GM18511 (cell line): ENCODE data around the gene MAN1C1.
"Not testable (repeated sequence)": the region's sequence is repeated elsewhere in the genome, so short reads cannot be mapped to it uniquely, and the experiment has no call there.

Experiments
- ATAC-seq: cut with Tn5 transposase; IDR thresholded peaks from one replicate; pipeline ENCODE4 v1.9.1; 2021; ENCODE audit warnings: mild to moderate bottlenecking, moderate library complexity; ENCODE audit not compliant: unreplicated experiment

Gene MAN1C1

DNA sequence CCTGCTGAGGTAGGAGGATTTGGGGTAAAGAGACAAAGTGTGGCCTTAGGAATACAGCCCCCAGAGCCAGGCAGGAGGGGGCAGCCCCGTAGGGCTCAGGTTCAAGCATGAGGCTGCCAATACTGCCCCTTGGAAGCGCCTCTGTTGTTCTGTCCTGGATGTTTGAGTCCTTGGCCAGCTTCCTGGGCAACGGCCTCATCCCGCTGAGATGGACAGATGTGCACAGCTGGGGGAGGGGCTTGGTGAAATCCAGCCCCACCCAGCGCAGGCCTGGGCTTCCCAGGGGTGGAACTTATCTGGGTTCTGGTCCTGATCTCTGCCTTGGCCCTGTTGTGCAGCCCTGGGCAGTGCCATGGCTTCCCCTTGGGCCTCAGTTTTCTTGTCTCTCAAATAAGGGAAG lies 34.8 kb upstream of the MAN1C1 start:
- no peak for ATAC-seq

GRCh38 chr1:25583519-25584370 lies 32.8 kb upstream of the MAN1C1 start:
- no peak for ATAC-seq

- no peak for ATAC-seq
Observed at GRCh38 chr1:25586181-25586588, 30.4 kb upstream of the MAN1C1 start.

DNA sequence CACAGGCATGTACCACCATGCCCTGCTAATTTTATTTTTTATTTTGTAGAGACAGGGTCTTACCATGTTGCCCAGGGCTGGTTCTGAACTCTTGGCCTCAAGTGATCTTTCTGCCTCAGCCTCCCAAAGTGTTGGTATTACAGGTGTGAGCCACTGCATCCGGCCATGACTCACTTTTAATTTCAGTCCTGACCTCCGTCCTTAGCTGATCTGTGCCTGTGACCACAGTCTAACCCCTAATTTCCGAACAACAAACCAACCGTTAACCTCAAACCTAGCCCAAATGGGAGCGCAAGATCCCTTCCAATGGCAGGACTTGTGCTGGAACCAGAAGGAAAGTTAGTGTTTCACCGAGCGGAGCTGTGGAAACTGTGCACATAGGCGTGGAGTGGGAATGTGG lies 29.3 kb upstream of the MAN1C1 start:
- ATAC-seq: no peak

DNA sequence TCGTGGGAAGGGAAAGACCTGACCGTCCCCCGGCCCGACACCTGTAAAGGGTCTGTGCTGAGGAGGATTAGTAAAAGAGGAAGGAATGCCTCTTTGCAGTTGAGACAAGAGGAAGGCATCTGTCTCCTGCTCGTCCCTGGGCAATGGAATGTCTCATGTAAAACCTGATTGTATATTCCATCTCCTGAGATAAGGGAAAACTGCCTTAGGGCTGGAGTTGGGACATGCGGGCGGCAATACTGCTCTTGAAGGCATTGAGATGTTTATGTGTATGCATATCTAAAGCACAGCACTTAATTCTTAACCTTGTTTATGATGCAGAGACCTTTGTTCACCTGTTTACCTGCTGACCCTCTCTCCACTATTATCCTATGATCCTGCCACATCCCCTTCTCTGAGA lies 28.4 kb upstream of the MAN1C1 start:
- not testable (repeated sequence) for ATAC-seq

DNA sequence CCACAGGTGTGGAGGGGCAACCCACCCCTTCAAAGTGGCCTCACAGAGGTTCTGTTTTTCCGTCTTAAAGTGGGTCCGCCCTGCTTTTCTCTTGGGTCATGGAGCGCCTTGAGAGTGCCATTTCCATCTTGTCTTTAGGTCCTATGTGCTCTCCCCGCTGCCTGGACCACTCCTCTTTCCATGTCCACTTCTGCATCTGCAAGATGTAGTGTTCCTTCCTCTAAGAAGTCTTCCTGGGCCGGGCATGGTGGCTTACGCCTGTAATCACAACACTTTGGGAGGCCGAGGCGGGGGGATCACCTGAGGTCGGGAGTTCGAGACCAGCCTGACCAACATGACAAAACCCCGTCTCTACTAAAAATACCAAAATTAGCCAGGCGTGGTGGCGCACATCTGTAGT lies 27.8 kb upstream of the MAN1C1 start:
- not testable (repeated sequence) for ATAC-seq

DNA sequence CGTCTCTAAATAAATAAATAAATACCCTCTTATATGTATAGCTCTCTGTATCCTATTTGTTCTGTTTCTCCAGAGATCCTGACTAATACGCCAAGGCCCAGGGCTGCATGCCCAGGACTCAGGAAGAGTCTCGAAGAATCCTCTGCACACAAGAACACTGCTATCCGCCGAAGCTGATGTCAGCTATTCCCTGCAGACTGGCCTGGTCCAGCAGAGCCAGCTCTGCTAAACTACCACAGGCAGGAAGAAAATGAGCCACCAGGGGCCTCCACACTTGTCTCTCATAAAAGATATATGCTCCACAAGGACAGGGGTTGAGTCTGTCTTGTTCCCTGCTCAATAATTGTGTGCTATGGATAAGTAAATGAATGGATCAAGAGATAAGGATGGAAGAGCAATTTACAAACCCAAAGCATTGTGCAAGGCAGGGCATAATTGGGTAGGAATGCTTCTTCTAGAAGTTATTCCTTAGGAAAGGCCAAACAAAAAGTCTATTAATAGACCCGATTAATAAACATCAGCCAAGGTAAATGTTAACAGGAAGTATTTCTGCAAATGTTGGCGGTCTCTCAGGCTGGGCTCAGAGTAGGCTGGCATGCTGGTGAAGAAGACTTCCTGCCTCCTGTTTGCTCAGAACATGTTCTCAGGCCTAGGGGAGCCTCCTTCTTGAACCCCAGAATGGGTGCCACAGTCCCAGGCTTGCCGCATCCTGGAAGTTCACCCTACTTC lies 26.3 kb upstream of the MAN1C1 start:
- ATAC-seq: no peak

- no peak for ATAC-seq
Observed at GRCh38 chr1:25593861-25594260, 22.7 kb upstream of the MAN1C1 start.

DNA sequence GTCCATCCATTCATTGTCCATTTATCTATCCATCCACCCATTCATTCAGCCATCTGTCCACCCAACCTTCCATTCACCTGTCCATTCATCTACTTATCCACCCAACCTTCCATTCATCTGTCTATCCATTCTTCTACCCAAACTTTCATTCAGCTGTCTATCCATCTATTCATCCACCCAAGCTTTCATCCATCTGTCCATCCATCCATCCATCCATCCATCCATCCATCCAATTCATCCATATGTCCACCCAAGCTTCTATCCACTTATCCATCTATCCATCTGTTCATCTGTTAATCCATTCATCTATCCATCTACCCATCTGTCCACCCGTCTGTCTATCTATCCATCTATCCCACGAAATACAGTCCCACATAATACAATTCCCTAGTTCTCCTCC lies 21.6 kb upstream of the MAN1C1 start:
- no peak for ATAC-seq

- ATAC-seq: not testable (repeated sequence)
Observed at GRCh38 chr1:25596641-25597040, 19.9 kb upstream of the MAN1C1 start.

DNA sequence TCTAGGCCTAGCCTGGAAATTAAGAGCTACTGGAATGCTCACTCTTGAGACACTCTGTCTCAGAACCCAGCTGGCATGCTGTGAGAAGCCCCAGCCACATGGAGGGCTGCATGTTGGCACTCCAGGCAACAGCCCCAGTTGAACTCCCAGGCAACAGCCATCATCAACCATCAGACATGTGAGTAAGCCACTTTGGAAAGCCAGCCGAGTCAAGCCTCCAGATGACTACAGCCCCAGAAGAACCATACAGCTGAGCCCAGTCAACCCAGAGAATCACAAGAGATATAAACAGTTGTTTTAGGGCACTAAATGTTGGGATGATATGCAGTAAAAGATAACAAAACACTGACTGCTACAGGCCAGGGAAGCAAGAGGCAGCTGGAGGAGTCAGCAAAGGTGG lies 17.7 kb upstream of the MAN1C1 start:
- ATAC-seq: no peak

DNA sequence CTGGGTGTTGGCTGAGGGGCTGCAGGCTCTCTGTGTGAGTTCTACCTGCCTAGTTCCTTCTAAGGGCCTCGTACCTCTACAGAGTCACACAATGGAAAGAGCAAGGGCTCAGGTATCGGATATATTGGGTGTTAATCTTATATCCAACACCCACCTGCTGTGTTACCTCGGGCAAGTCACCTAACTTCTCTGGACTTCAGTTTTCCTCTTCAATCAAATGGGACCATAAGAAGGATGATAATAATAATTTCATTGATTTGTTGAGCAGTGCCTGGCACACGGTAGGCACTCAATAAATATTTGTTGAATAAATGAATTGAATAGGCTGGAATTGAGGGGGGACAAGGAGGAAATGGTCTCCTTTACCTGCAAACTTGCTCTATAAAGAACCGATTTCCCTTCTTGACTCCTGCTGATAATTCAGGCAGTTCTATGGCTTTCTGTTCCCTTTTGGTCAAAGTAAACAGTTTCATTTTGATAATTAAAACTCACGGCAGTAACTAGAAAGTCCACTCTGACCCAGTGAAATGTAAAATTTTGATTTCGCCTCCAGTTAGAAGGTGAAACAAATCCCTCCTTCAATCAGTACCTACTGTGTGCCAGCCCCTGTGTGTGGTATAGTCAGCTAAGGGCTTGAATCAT lies 16.5 kb upstream of the MAN1C1 start:
- ATAC-seq: no peak

DNA sequence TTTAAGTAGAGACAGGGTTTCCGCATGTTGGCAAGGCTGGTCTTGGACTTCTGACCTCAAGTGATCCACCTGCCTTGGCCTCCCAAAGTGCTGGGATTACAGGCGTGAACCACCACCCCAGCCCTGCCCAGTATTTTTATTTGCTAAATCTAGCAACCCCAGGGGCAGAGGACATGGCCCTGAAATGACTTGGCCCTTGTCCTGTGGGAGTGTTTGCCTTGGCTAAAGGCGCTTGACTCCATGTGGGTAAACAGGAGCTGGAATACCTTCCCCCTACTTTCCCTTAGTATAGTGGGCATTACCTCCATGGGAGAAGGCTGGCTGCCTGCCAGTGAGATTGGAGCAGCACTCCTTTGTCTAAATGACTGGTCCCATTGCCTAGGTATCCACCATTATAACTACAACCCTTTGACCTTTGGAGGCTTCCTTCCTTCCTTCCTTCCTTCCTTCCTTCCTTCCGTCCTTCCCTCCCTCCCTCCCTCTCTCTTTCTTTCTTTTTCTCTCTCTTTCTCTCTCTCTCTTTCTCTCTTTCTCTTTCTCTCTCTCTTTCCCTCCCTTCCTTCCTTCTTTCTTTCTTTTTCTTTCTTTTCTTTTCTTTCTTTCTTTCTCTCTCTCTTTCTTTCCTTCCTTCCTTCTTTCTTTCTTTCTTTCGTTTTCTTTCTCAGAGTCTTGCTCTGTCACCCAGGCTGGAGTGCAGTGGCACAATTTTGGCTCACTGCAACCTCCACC lies 15.5 kb upstream of the MAN1C1 start:
- not testable (repeated sequence) for ATAC-seq

DNA sequence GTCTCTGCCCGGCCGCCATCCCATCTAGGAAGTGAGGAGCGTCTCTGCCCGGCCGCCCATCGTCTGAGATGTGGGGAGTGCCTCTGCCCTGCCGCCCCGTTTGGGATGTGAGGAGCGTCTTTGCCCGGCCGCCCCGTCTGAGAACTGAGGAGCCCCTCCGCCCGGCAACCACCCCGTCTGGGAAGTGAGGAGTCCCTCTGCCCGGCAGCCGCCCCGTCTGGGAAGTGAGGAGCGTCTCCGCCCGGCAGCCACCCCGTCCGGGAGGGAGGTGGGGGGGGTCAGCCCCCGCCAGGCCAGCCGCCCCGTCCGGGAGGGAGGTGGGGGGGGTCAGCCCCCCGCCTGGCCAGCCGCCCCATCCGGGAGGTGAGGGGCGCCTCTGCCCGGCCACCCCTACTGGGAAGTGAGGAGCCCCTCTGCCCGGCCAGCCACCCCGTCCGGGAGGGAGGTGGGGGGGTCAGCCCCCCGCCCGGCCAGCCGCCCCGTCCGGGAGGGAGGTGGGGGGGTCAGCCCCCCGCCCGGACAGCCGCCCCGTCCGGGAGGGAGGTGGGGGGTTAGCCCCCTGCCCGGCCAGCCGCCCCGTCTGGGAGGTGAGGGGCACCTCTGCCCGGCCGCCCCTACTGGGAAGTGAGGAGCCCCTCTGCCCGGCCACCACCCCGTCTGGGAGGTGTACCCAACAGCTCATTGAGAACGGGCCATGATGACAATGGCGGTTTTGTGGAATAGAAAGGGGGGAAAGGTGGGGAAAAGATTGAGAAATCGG lies 12.6 kb upstream of the MAN1C1 start:
- ATAC-seq: not testable (repeated sequence)

GRCh38 chr1:25607123-25607522 lies 9.5 kb upstream of the MAN1C1 start:
- no peak for ATAC-seq

DNA sequence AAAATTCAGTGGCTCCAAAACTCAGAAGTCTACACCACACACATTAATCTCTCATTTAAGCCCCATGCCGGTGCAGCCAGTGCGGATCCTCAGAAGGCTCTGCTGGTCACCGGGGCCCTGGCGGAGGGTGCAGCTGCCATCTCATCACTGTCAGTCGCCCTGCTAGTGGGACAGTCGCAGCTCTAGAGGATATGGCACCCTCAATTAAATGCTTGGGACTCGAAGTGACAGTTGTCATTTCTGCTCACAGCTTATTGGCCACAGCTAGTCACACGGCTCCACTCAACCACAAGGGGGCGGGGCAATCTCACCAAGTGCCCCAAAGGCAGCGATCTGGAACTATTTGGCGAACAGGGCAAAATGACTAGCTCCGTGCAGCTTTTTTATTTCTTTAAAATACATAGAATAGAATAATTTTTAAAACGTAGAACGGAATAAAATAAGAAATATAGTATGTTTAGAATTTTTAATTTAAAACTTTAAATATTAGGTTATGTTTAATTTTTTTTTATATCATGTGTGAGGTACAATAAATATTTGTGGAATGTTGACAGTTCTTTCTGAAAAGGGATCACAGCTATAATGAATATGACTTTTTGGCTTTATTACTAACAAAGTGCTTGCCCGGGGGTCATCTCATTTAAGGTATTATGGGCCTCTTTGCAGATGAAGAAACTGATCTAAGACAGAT lies 8.0 kb upstream of the MAN1C1 start:
- no peak for ATAC-seq

DNA sequence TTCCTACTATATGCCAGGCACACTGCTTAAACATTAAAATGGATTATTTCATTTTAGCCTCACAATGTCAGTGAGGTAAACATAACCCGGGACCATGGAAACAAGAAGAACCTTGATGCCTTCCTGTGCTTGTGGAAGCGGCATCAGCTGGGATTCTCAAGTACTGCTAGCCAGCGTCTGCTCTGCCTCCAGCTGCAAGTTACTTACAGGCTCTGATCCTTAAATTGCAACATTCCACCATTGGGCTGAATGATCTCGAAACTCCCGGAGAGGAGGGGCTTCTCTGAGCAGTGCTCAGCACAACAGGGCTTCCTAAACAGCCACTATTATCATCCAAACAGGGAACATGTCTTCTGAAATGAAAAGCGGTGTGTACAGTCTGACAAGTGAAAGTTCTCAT lies 6.7 kb upstream of the MAN1C1 start:
- ATAC-seq: no peak

DNA sequence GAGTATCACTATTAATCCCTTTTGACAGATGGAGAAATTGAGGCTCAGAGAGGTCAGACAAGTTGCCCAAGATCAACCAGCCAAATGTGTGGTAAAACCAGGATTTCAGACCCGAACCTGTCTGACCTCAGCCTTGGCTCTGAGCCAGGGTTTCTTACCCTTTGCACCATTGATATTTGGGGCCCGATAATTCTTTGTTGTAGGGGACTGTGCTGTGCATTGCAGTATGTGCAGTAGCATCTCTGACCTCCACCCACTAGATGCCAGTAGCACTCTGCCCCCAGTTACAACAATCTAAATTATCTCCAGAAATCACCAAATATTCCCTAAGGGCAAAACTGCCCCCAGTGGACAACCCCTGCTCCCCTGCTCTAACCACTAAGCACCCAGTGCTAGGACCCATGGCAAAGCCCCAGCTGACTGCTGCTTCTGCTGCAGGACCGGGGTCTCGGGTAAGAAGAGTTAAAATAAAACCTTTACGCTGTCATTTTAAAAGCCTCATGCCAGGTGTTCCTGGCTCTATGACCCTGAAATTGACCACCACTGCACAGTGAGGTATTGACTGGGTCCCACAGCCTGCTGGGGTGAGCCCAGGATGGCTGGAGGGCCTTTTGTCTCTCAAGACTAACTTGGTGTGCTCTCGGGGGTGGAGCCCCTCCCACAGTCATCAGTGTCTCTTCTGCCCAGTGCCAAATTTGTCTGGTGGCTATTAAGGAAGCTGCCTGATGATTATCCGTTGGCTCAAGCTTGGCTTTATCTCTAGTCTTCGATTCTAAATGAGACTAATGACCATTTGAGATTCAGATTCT lies 5.6 kb upstream of the MAN1C1 start:
- ATAC-seq: no peak

DNA sequence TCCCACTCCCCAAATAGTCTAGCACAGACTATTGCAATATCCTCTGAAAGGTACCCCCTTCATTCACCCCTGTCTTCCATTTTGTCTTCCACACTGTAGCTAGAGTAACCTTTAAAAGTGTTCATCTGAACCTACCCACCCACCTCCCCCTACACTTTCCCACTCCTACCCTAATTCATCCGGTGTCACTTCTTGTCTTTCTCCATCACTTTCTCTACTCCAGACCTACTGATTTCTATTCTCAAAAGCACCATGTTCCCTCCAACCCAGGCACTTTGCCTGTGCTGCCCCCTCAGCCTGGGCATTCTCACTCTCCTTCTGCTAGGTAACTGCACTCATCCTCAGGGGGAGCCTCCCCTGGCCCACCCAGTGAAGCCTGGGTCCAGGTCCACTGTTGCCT lies 4.7 kb upstream of the MAN1C1 start:
- no peak for ATAC-seq
